ENCODE measurements around the gene GALK1. TPM values are rescaled to one million over a fixed set of nuclear protein-coding genes. Genes with fewer than 3 reads are reported as not detected.

Gene GALK1
- total and polyA plus RNA-seq, 9 of the 15 experiments (the other 6 are each of a cell fraction or from before 2014, with no cell fraction given): 0.45 to 51.6 (median 17.4) TPM

DNA sequence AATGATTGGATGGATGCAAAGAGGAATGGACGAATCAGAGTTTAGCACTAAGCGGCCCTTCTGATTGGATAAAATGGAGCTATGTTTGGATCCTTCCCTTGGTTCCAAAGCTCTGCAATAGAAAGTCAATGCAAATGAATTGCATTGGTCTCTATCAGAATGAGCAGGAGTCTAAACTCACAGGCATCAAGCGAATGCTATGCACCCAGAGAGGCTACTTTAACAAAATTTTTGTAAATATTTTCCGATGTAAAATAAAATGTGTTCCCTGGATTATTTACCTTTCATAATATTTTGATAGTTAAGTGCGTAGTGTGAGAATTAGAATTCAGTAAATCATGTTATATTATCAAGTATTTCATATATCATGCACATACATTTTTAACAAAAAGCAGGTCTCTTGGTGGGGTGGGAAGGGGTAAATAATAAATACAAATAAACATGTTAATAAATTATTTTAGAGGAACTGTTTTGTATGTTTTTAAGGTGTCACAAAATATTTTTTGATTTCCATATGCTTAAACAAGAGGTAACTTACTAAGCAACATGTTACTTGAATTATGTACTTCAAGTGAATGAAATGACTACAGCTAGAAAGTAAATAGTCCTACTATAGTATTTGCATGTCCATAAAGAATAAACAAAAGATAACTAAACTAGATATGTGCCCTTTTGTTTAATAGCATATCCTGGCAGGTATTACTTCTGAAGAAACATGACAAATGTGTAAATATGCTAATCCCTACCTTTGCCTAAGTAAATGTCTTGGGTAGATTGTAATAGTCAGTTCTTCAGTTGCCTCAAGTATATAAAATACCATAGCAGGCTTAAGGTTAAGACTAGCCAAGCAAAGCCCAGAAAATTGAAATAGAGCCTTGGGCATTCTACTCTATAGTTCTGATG lies 15.2 kb upstream of the GALK1 start:
- no peaks in the 10 kb centered on the region for H3K9me3 ChIP-seq (replicated peaks; ENCODE audit: control insufficient read depth, insufficient read depth, low read depth, low read length)
- no peak overlapping the region for H3K4me3 ChIP-seq
- 17% methylated on average over 5 of the region's 5 CpGs for WGBS (ENCODE audit: insufficient coverage, low coverage, missing lambda C conversion rate)
- in situ Hi-C loops (cut with MboI) (loop anchor here (10.0 kb wide), 1 partner anchor 225 kb away; the partner anchor contains the start of gene CDK3), intact Hi-C loops (cut with micrococcal nuclease) (loop anchor here (5.0 to 10.0 kb wide), 3 partner anchors 67 to 195 kb away; partner anchors contain the start of genes ACOX1, TEN1 and WBP2)
- ChIA-PET CTCF (ENCODE audit: low intra/inter-chr PET ratio) (no interaction called here), POLR2A (interaction anchor here (0.6 to 11.1 kb wide), 56 partner anchors 5 to 931 kb away, joined by 3 to 464 read pairs (median 4); partner anchors contain the start of genes ACOX1, EXOC7, FBF1 and GALK1)
- FAIRE-seq (no peak), ATAC-seq (no peak), DNase-seq (ENCODE audit: extremely low read depth in 1 of 4, low spot score in 3 of 4) (no peak)
- peak overlapping the region; percentile 54; the same call in 2 of the 3 replicates for H3K27ac ChIP-seq (ENCODE audit: extremely low read depth, low read depth, low read length)
- H3K79me2 ChIP-seq (ENCODE audit: control insufficient read depth, insufficient read depth, low read length): peaks cover 38% of the 10 kb centered on the region
- peaks cover 31% of the 10 kb centered on the region for H3K36me3 ChIP-seq (ENCODE audit: control insufficient read depth, insufficient read depth, low read length)
- H4K20me1 ChIP-seq (replicated peaks; ENCODE audit: control insufficient read depth, insufficient read depth, low read length): peaks cover 35% of the 10 kb centered on the region
- H3K9me1 ChIP-seq (ENCODE audit: control insufficient read depth, insufficient read depth, low read length): no peaks in the 10 kb centered on the region
- no TSS peak for BruUV-seq (replicated peaks)
- peak overlapping the region; percentile 54 for H2AFZ ChIP-seq (ENCODE audit: low read depth, low read length)
- no peaks in the 10 kb centered on the region for H3K27me3 ChIP-seq (ENCODE audit: control insufficient read depth in 2 of 2, insufficient read depth in 2 of 2, low read length in 2 of 2)
- H3K4me2 ChIP-seq (ENCODE audit: insufficient read depth, low read length): peak overlapping the region; percentile 15; the same call in 1 of the 2 replicates
- H3K9ac ChIP-seq (ENCODE audit: insufficient read depth in 1 of 2, low read depth in 2 of 2, low read length in 2 of 2): no peak overlapping the region; a peak in 1 of 4 replicates
- peaks cover 13 to 24% of the 10 kb centered on the region in 2 experiments for H3K4me1 ChIP-seq (replicated peaks in 1 of 2; ENCODE audit: control insufficient read depth in 2 of 2, insufficient read depth in 2 of 2, low read length in 2 of 2)
- TF ChIP-seq LEF1 (IDR thresholded peaks at IDR 0.05): no peak
- peak; percentile 49; the same call in 1 of the 2 replicates for TF ChIP-seq ZNF668 (CRISPR knock-in tag; IDR thresholded peaks at IDR 0.05)
- TF ChIP-seq, protein P1, sequence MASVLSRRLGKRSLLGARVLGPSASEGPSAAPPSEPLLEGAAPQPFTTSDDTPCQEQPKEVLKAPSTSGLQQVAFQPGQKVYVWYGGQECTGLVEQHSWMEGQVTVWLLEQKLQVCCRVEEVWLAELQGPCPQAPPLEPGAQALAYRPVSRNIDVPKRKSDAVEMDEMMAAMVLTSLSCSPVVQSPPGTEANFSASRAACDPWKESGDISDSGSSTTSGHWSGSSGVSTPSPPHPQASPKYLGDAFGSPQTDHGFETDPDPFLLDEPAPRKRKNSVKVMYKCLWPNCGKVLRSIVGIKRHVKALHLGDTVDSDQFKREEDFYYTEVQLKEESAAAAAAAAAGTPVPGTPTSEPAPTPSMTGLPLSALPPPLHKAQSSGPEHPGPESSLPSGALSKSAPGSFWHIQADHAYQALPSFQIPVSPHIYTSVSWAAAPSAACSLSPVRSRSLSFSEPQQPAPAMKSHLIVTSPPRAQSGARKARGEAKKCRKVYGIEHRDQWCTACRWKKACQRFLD (CRISPR knock-in tag; IDR thresholded peaks at IDR 0.05): 0 out of 2 replicates have a peak, but pooled peaks have one; percentile 94
- TF ChIP-seq SOX6 (IDR thresholded peaks at IDR 0.05): no peak
- TF ChIP-seq, protein P2, sequence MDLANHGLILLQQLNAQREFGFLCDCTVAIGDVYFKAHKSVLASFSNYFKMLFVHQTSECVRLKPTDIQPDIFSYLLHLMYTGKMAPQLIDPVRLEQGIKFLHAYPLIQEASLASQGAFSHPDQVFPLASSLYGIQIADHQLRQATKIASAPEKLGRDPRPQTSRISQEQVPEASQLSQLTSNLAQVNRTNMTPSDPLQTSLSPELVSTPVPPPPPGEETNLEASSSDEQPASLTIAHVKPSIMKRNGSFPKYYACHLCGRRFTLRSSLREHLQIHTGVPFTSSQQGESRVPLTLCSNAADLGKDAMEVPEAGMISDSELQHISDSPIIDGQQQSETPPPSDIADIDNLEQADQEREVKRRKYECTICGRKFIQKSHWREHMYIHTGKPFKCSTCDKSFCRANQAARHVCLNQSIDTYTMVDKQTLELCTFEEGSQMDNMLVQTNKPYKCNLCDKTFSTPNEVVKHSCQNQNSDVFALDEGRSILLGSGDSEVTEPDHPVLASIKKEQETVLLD (IDR thresholded peaks at IDR 0.05): no peak
- TF ChIP-seq RBM17 (IDR thresholded peaks at IDR 0.05; ENCODE audit: borderline replicate concordance, low read depth, low read length): no peak
- 0 out of 2 replicates have a peak, but pooled peaks have one; percentile 76 for TF ChIP-seq ZNF197 (CRISPR knock-in tag; IDR thresholded peaks at IDR 0.05; ENCODE audit: low read depth)
- no peak for TF ChIP-seq ATF1 (CRISPR knock-in tag; IDR thresholded peaks at IDR 0.05)
- peak; percentile 57 for TF ChIP-seq ATF1 (tag; IDR thresholded peaks at IDR 0.05)
- TF ChIP-seq, protein P3, sequence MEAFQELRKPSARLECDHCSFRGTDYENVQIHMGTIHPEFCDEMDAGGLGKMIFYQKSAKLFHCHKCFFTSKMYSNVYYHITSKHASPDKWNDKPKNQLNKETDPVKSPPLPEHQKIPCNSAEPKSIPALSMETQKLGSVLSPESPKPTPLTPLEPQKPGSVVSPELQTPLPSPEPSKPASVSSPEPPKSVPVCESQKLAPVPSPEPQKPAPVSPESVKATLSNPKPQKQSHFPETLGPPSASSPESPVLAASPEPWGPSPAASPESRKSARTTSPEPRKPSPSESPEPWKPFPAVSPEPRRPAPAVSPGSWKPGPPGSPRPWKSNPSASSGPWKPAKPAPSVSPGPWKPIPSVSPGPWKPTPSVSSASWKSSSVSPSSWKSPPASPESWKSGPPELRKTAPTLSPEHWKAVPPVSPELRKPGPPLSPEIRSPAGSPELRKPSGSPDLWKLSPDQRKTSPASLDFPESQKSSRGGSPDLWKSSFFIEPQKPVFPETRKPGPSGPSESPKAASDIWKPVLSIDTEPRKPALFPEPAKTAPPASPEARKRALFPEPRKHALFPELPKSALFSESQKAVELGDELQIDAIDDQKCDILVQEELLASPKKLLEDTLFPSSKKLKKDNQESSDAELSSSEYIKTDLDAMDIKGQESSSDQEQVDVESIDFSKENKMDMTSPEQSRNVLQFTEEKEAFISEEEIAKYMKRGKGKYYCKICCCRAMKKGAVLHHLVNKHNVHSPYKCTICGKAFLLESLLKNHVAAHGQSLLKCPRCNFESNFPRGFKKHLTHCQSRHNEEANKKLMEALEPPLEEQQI (IDR thresholded peaks at IDR 0.05): peak; percentile 58; the same call in 1 of the 2 replicates

All from K562 (cell line).